MV-4-11 (cell line): ENCODE measurements around the gene TSPO.

ENCODE experiments used
- DNase-seq: peaks from one replicate; lab custom pipeline; 2025; lab: John Stamatoyannopoulos, UW

The TSPO gene

GRCh38 chr22:43202326-43202725 lies 51.0 kb downstream of the TSPO start:
- no peak for DNase-seq

GRCh38 chr22:43202756-43203410 lies 51.5 kb downstream of the TSPO start:
- no peak for DNase-seq

GRCh38 chr22:43203471-43203981 lies 52.2 kb downstream of the TSPO start:
- no peak for DNase-seq

GRCh38 chr22:43205261-43205691 lies 53.9 kb downstream of the TSPO start:
- DNase-seq: no peak

GRCh38 chr22:43205748-43206508 lies 54.6 kb downstream of the TSPO start:
- DNase-seq: no peak

GRCh38 chr22:43206509-43207161 lies 55.3 kb downstream of the TSPO start:
- DNase-seq: no peak

- no peak for DNase-seq
Measured at GRCh38 chr22:43207386-43207785, 56.0 kb downstream of the TSPO start.

GRCh38 chr22:43207849-43208702 lies 56.7 kb downstream of the TSPO start:
- no peak for DNase-seq

- DNase-seq: no peak
Measured at GRCh38 chr22:43208703-43209522, 57.6 kb downstream of the TSPO start.

GRCh38 chr22:43209523-43209890 lies 58.1 kb downstream of the TSPO start:
- no peak for DNase-seq

GRCh38 chr22:43209971-43210370 lies 58.6 kb downstream of the TSPO start:
- DNase-seq: no peak

- no peak for DNase-seq
Measured at GRCh38 chr22:43210631-43211515, 59.5 kb downstream of the TSPO start.

GRCh38 chr22:43211941-43212433 lies 60.6 kb downstream of the TSPO start:
- DNase-seq: no peak

- DNase-seq: no peak
Measured at GRCh38 chr22:43212434-43212952, 61.1 kb downstream of the TSPO start.
